Measurements from ENCODE around the gene FFAR1.

FFAR1 gene

DNA sequence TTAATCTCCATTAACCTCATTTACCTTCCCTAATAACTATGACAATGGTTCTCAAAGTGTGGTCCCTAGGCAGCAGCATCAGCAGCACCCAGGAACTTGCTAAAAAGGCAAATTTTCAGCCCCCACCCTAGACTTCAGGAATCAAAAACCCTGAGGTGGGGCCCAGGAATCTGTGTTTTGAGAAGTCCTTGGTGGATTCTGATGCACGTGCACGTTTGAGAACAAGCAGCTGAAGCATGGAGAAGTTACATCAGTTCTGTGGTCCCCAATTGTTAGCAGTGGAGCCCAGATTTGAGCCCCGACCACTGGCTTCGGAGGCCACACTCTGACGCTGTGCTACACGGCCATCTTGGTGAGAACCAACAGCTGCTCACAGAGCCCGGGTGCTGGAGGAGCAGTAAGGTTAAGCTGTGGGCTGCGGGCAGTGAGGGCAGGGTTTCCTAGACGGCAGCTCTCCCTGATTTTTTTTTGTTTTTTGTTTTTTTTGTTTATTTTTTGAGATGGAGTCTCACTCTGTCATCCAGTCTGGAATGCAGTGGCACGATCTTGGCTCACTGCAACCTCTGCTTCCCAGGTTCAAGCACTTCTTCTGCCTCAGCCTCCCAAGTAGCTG, 32.7 kb upstream of the FFAR1 start:
- DNase-seq (ENCODE audit: low read depth) = no peak
- TF ChIP-seq, protein P1, sequence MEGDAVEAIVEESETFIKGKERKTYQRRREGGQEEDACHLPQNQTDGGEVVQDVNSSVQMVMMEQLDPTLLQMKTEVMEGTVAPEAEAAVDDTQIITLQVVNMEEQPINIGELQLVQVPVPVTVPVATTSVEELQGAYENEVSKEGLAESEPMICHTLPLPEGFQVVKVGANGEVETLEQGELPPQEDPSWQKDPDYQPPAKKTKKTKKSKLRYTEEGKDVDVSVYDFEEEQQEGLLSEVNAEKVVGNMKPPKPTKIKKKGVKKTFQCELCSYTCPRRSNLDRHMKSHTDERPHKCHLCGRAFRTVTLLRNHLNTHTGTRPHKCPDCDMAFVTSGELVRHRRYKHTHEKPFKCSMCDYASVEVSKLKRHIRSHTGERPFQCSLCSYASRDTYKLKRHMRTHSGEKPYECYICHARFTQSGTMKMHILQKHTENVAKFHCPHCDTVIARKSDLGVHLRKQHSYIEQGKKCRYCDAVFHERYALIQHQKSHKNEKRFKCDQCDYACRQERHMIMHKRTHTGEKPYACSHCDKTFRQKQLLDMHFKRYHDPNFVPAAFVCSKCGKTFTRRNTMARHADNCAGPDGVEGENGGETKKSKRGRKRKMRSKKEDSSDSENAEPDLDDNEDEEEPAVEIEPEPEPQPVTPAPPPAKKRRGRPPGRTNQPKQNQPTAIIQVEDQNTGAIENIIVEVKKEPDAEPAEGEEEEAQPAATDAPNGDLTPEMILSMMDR (IDR thresholded peaks at IDR 0.05; ENCODE audit: insufficient read depth, low read depth, low read length, missing control alignments) = no peak
- H3K4me3 ChIP-seq (ENCODE audit: low read depth, low read length) = no peak overlapping the region

- TF ChIP-seq, protein P1 (IDR thresholded peaks at IDR 0.05; ENCODE audit: insufficient read depth, low read depth, low read length, missing control alignments) = no peak
- H3K4me3 ChIP-seq (ENCODE audit: low read depth, low read length) = no peak overlapping the region
Observed at GRCh38 chr19:35315883-35316282, 31.8 kb upstream of the FFAR1 start.

GRCh38 chr19:35316560-35316959, 31.1 kb upstream of the FFAR1 start:
- H3K4me3 ChIP-seq (ENCODE audit: low read depth, low read length) = no peak overlapping the region
- TF ChIP-seq, protein P1 (IDR thresholded peaks at IDR 0.05; ENCODE audit: insufficient read depth, low read depth, low read length, missing control alignments) = no peak

More at GRCh38 chr19:35315883-35316282, 31.8 kb upstream of the FFAR1 start:
- DNase-seq (ENCODE audit: low read depth) = no peak

GRCh38 chr19:35317464-35318043, 30.1 kb upstream of the FFAR1 start:
- H3K4me3 ChIP-seq (ENCODE audit: low read depth, low read length) = no peak overlapping the region
- no peak for DNase-seq (ENCODE audit: low read depth)
- TF ChIP-seq, protein P1 (IDR thresholded peaks at IDR 0.05; ENCODE audit: insufficient read depth, low read depth, low read length, missing control alignments) = no peak

More at GRCh38 chr19:35316560-35316959, 31.1 kb upstream of the FFAR1 start:
- no peak for DNase-seq (ENCODE audit: low read depth)

DNA sequence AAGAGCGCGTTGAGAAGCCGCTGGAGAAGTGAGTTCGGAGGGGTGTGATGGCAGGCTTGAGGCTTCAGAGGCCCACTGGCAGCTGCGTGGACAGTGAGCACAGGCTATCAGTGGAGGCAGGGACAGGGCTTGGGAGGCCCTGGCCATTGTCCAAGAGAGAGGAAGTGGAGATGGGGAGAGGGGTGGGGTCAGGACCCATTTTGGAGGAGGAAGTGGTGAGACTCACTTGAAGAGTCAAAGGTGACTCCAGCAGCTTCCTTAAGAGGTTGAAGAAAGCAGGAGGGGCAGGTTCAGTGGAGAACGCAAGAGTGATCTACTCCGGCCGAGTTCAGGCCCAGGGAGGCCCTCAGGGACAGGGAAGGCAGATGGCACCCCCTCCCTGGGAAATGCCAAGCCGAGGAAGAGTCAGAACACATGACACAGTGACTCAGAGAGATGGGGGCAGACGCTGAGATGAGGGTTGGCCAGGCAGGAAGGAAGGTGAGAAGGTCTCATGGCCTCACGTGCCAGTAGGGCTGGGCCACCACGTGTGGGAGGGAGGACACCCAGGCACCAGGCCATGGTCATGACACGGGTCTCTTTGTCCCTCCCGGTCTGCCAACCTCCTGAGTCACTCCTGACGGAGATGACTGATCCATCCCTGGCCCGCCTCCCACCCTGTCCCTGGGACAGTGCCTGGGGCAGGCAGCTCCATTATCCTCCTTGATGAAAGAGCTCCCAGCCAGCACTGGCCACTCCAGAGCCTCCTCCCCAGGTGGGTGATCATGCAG, 28.8 kb upstream of the FFAR1 start:
- H3K4me3 ChIP-seq (ENCODE audit: low read depth, low read length) = no peak overlapping the region
- TF ChIP-seq, protein P1 (IDR thresholded peaks at IDR 0.05; ENCODE audit: insufficient read depth, low read depth, low read length, missing control alignments) = no peak
- DNase-seq (ENCODE audit: low read depth) = no peak

DNA sequence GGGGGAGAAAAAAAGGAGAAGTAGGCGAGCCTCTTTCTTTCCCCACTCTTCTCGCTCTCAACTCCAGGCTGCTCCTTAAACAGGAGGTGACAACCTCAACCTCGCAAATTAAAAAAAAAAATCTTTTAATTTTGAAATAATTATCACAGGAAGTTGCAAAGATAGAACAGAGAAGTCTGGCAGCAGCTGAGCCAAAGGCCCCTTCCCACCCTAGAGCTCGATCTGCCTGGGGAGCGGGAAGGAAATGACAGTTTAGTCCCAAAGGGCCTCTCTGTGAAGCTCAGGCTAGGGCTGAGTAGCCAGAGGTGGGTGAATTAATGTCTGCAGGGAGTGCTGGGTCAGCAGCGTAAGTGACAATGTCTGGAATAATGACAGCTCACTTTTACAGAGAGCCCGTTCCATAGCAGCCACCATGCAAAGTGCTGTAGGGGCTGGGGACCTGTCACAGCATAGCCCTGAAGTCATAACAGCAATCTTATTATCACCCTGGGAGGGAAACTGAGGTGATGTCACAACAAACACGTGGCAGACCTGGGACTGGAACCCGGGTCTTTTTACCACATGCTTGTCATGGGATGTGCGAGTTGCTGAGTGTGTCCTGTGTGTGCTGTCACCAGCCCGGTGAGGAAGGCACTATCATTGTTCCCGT, 27.5 kb upstream of the FFAR1 start:
- TF ChIP-seq, protein P1 (IDR thresholded peaks at IDR 0.05; ENCODE audit: insufficient read depth, low read depth, low read length, missing control alignments) = no peak
- DNase-seq (ENCODE audit: low read depth) = no peak
- no peak overlapping the region for H3K4me3 ChIP-seq (ENCODE audit: low read depth, low read length)

All from GM12865 (cell line).